Putamen (tissue), 1 donor: ENCODE results near the gene CLTB.

ENCODE experiments used
- DNase-seq: peaks from one replicate; pipeline ENCODE4 v3.0.0-alpha.2; 2016; ENCODE audit warnings: low spot score

CLTB gene

GRCh38 chr5:176382721-176383120, 33.6 kb downstream of the CLTB start:
- DNase-seq: no peak

- DNase-seq: no peak
Observed at GRCh38 chr5:176381979-176382378, 34.4 kb downstream of the CLTB start.

- no peak for DNase-seq
Observed at GRCh38 chr5:176381423-176381822, 34.9 kb downstream of the CLTB start.

- no peak for DNase-seq
Observed at GRCh38 chr5:176379881-176380280, 36.5 kb downstream of the CLTB start.

GRCh38 chr5:176373100-176373818, 43.1 kb downstream of the CLTB start:
- DNase-seq: no peak

- no peak for DNase-seq
Observed at GRCh38 chr5:176371621-176372539, 44.5 kb downstream of the CLTB start.

GRCh38 chr5:176369934-176370711, 46.2 kb downstream of the CLTB start:
- DNase-seq: no peak

GRCh38 chr5:176368726-176369125, 47.6 kb downstream of the CLTB start:
- no peak for DNase-seq

GRCh38 chr5:176366232-176366894, 50.0 kb downstream of the CLTB start:
- no peak for DNase-seq

GRCh38 chr5:176365351-176366231, 50.7 kb downstream of the CLTB start, which contains the start of gene ARL10:
ARL10 (plus strand) TSS chr5:176365487; CDS start chr5:176365564, 77 bp downstream.
- DNase-seq: peak; percentile 55

- DNase-seq: no peak
Observed at GRCh38 chr5:176364765-176365350, 51.5 kb downstream of the CLTB start.

GRCh38 chr5:176362233-176362490, 54.2 kb downstream of the CLTB start:
- DNase-seq: no peak

GRCh38 chr5:176361437-176362232, 54.7 kb downstream of the CLTB start, which contains the start of gene KIAA1191:
KIAA1191 (minus strand) TSS chr5:176361764; CDS start chr5:176359508, 2,256 bp downstream.
- peak; percentile 93 for DNase-seq

GRCh38 chr5:176360894-176361436, 55.4 kb downstream of the CLTB start:
- no peak for DNase-seq

- DNase-seq: no peak
Observed at GRCh38 chr5:176359658-176360057, 56.7 kb downstream of the CLTB start.

- DNase-seq: no peak
Observed at GRCh38 chr5:176356179-176356566, 60.2 kb downstream of the CLTB start.

GRCh38 chr5:176355400-176356178, 60.8 kb downstream of the CLTB start:
- no peak for DNase-seq

GRCh38 chr5:176353533-176353932, 62.8 kb downstream of the CLTB start:
- DNase-seq: no peak
